ENCODE results near the gene ARHGAP26.

ARHGAP26 gene

DNA sequence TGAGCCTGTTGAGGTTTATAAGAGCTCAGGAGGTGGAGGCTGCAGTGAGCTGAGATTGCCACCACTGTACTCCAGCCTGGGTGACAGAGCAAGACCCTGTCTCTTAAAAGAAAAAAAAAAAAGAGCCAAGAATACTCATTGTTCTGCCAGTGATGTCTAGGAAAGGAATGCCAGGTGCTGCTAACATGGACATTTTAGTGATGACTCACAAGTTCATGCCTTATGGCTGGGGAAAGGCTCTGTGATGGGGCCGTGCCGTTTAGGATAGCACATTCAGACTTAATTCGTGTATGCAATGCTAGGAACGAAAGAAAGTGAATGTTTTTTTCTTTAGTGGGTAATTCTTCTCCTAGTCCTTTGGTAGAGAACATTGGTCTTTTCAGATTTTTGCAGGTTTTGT, 134.2 kb downstream of the ARHGAP26 start:
- no peaks in the 10 kb centered on the region for H3K79me2 ChIP-seq (ENCODE audit: insufficient read depth, low read length)
- no peaks in the 10 kb centered on the region for H3K4me1 ChIP-seq (ENCODE audit: insufficient read depth, low read length, severe bottlenecking)
- H3K27ac ChIP-seq (ENCODE audit: low read depth, low read length, poor library complexity, severe bottlenecking) = no peak overlapping the region
- no peak overlapping the region for H2AFZ ChIP-seq (ENCODE audit: low read length)
- no peaks in the 10 kb centered on the region for H3K27me3 ChIP-seq (ENCODE audit: insufficient read depth, low read length)
- H4K20me1 ChIP-seq (ENCODE audit: insufficient read depth, low read length) = no peaks in the 10 kb centered on the region
- H3K36me3 ChIP-seq (ENCODE audit: insufficient read depth, low read length) = no peaks in the 10 kb centered on the region
- TF ChIP-seq, protein P1, sequence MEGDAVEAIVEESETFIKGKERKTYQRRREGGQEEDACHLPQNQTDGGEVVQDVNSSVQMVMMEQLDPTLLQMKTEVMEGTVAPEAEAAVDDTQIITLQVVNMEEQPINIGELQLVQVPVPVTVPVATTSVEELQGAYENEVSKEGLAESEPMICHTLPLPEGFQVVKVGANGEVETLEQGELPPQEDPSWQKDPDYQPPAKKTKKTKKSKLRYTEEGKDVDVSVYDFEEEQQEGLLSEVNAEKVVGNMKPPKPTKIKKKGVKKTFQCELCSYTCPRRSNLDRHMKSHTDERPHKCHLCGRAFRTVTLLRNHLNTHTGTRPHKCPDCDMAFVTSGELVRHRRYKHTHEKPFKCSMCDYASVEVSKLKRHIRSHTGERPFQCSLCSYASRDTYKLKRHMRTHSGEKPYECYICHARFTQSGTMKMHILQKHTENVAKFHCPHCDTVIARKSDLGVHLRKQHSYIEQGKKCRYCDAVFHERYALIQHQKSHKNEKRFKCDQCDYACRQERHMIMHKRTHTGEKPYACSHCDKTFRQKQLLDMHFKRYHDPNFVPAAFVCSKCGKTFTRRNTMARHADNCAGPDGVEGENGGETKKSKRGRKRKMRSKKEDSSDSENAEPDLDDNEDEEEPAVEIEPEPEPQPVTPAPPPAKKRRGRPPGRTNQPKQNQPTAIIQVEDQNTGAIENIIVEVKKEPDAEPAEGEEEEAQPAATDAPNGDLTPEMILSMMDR (IDR thresholded peaks at IDR 0.05; ENCODE audit: low read length) = no peak
- no peak for TF ChIP-seq EZH2 (IDR thresholded peaks at IDR 0.05; ENCODE audit: borderline replicate concordance, low read length)
- H3K9ac ChIP-seq (ENCODE audit: low read length) = no peak overlapping the region
- no peaks in the 10 kb centered on the region for H3F3A ChIP-seq (ENCODE audit: insufficient read depth, low read length)
- no peak overlapping the region for H3K4me2 ChIP-seq (ENCODE audit: low read length)
- no peaks in the 10 kb centered on the region for H3K9me2 ChIP-seq (ENCODE audit: low read depth, low read length)
- H3K4me3 ChIP-seq (ENCODE audit: low read depth, low read length, poor library complexity, severe bottlenecking) = no peak overlapping the region
- no peaks in the 10 kb centered on the region for H3K9me3 ChIP-seq (ENCODE audit: low read length)

DNA sequence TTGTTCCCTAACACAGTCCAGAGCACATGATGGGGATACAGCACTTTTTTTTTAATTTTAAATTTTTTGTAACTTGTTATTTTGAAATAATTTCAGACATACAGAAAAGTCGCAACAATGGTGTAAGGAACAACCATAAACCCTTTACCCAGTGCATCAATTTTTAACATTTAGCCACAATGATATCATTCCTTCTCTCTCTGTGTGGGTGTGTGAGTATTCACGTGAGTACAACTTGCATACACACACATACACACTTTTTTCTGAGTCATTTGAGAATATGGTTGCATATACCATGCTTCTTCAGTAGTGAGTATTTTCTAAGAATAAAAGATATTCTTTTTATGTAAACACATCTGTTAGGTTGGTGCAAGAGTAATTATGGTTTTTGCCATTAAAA, 135.2 kb downstream of the ARHGAP26 start:
- Histone ChIP-seq H3K9me2 (ENCODE audit: low read depth, low read length) (no peaks in the 10 kb centered on the region), H3K4me2 (ENCODE audit: low read length) (no peak overlapping the region), H3K9ac (ENCODE audit: low read length) (no peak overlapping the region), H3K36me3 (ENCODE audit: insufficient read depth, low read length) (no peaks in the 10 kb centered on the region), H3K27me3 (ENCODE audit: insufficient read depth, low read length) (no peaks in the 10 kb centered on the region), H3F3A (ENCODE audit: insufficient read depth, low read length) (no peaks in the 10 kb centered on the region), H2AFZ (ENCODE audit: low read length) (no peak overlapping the region), H3K27ac (ENCODE audit: low read depth, low read length, poor library complexity, severe bottlenecking) (no peak overlapping the region), H3K9me3 (ENCODE audit: low read length) (no peaks in the 10 kb centered on the region), H3K4me1 (ENCODE audit: insufficient read depth, low read length, severe bottlenecking) (no peaks in the 10 kb centered on the region), H4K20me1 (ENCODE audit: insufficient read depth, low read length) (no peaks in the 10 kb centered on the region), H3K4me3 (ENCODE audit: low read depth, low read length, poor library complexity, severe bottlenecking) (no peak overlapping the region), H3K79me2 (ENCODE audit: insufficient read depth, low read length) (no peaks in the 10 kb centered on the region)
- TF ChIP-seq, protein P1 (IDR thresholded peaks at IDR 0.05; ENCODE audit: low read length) = no peak
- TF ChIP-seq EZH2 (IDR thresholded peaks at IDR 0.05; ENCODE audit: borderline replicate concordance, low read length) = no peak

DNA sequence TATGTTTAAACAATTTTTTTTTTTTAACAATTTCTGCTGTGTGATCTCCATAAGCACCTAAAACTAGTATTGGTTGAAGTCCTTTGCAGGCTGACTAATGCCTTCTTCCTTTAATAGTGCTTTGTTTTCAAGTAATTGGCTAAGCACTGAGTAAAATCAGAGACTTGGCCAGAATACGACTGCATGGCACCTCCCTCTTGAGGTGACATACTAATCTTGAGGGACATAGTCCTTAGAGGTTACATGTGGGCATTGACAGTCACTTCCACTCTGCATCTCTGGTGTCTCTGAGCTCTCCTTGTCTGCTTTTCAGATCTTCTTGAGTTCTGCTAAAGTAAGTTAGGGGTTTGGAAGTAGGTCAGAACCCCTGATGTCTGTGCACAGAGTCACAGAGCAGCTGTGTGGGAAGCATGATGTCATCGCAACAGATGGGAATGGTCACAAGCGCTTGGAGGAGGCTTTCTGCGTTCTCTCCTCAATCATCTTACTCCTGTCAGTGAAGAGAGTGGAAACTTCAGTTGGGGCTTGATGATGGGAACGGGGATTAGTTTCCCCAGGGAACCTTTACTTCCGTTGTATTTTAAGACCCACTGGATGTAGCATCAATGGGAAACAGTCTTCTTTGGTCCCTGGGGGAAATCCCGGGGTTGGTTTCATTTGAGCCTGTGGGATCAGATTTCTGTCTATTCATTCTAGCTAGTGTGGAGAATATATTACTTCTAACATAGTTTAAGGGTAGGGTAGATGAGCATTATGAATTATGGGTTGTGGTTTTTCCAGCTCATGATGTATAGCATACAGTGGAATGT, 136.9 kb downstream of the ARHGAP26 start:
- H3K27ac ChIP-seq (ENCODE audit: low read depth, low read length, poor library complexity, severe bottlenecking) = no peak overlapping the region
- H3K27me3 ChIP-seq (ENCODE audit: insufficient read depth, low read length) = no peaks in the 10 kb centered on the region
- H4K20me1 ChIP-seq (ENCODE audit: insufficient read depth, low read length) = no peaks in the 10 kb centered on the region
- H3K9me3 ChIP-seq (ENCODE audit: low read length) = no peaks in the 10 kb centered on the region
- no peak overlapping the region for H2AFZ ChIP-seq (ENCODE audit: low read length)
- H3K4me1 ChIP-seq (ENCODE audit: insufficient read depth, low read length, severe bottlenecking) = no peaks in the 10 kb centered on the region
- TF ChIP-seq, protein P1 (IDR thresholded peaks at IDR 0.05; ENCODE audit: low read length) = no peak
- no peak for TF ChIP-seq EZH2 (IDR thresholded peaks at IDR 0.05; ENCODE audit: borderline replicate concordance, low read length)
- no peaks in the 10 kb centered on the region for H3K79me2 ChIP-seq (ENCODE audit: insufficient read depth, low read length)
- no peaks in the 10 kb centered on the region for H3K9me2 ChIP-seq (ENCODE audit: low read depth, low read length)
- H3K9ac ChIP-seq (ENCODE audit: low read length) = no peak overlapping the region
- no peaks in the 10 kb centered on the region for H3K36me3 ChIP-seq (ENCODE audit: insufficient read depth, low read length)
- no peaks in the 10 kb centered on the region for H3F3A ChIP-seq (ENCODE audit: insufficient read depth, low read length)
- H3K4me3 ChIP-seq (ENCODE audit: low read depth, low read length, poor library complexity, severe bottlenecking) = no peak overlapping the region
- no peak overlapping the region for H3K4me2 ChIP-seq (ENCODE audit: low read length)
